ENCODE results near the gene NTSR1.

DNA sequence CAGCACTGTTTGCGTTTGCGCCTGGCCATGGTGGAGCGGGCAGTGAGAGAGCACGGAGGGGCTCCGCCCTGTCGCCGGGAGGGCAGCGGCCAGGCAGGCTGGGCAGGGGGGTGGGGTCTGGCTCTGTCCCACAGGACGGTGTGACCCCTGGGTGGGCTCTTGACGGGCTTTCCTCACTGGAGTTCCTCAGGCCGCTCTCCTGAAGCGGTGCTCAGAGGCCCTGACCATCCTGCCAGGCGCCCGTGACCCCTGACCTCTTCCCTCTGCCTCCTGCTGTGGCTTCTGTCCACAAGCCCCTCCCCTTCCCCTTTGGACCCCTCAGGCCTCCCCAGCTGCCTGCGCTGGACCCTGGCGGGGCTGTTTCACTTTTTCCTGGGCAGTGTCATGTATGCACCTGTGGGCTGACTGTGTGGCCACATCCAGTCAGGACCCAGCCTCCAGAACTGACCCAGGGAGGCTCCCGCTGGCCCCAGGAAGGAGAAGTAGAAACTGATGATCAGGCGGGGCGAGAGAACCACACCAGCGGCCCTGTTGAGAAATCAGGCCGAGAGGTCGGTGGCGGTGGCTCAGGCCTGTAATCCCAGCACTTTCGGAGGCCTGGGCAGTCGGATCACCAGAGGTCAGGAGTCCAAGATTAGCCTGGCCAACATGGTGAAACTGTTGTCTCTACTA, 97.2 kb downstream of the NTSR1 start:
- TF ChIP-seq, protein P1, sequence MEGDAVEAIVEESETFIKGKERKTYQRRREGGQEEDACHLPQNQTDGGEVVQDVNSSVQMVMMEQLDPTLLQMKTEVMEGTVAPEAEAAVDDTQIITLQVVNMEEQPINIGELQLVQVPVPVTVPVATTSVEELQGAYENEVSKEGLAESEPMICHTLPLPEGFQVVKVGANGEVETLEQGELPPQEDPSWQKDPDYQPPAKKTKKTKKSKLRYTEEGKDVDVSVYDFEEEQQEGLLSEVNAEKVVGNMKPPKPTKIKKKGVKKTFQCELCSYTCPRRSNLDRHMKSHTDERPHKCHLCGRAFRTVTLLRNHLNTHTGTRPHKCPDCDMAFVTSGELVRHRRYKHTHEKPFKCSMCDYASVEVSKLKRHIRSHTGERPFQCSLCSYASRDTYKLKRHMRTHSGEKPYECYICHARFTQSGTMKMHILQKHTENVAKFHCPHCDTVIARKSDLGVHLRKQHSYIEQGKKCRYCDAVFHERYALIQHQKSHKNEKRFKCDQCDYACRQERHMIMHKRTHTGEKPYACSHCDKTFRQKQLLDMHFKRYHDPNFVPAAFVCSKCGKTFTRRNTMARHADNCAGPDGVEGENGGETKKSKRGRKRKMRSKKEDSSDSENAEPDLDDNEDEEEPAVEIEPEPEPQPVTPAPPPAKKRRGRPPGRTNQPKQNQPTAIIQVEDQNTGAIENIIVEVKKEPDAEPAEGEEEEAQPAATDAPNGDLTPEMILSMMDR (IDR thresholded peaks at IDR 0.05), result no peak
- no peak for TF ChIP-seq POLR2A (IDR thresholded peaks at IDR 0.05)
